DMS53 treated with DMSO at 0.1 percent for 48 hours (cell line): Measurements from ENCODE around the gene KRTAP5-4.
"Not testable (repeated sequence)": the region's sequence is repeated elsewhere in the genome, so short reads cannot be mapped to it uniquely, and the experiment has no call there.

Experiments
- DNase-seq: peaks from one replicate; lab custom pipeline; 2025; ENCODE audit not compliant: unreplicated experiment; lab: John Stamatoyannopoulos, UW

Gene KRTAP5-4

DNA sequence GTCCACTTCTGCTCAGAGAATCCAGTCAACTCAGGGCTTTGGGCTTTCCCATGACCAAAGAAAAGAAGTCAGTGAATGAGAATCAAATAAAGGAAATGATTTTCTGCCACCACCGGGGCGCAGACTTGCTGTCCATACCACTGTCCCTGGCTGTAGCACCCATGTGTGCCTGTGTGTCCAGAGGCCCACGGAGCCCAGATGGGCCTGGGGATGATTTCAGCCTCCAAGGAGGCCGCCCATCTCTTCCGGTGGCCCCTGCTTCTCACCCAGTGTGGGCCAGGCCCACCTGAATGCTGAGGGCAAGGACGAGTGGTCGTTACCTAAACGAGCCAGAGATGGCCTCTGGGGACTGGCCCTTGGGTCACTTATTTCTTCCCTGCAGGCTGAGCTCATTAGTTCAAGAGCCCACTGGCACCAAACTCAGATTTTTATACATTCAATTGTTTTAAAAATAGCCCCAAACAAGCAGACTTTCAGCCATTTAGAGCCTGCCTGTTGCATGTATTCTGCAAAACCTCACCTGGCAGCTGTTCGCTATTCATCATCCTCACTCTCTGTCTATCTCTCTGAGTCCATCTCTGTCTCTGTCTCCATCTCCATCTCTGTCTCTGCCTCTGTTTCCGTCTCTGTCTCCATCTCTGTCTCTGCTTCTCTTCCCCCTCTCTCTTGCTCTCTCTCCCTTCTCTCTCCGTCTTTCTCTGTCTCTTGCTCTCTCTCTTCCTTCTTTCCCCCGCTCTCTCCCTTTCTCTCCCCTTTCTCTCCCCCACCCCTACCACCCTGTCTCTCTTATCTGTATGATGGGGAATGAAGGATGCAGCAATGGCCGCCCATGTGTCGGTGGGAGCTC is 31.8 kb upstream of the KRTAP5-4 start:
- DNase-seq = no peak

DNA sequence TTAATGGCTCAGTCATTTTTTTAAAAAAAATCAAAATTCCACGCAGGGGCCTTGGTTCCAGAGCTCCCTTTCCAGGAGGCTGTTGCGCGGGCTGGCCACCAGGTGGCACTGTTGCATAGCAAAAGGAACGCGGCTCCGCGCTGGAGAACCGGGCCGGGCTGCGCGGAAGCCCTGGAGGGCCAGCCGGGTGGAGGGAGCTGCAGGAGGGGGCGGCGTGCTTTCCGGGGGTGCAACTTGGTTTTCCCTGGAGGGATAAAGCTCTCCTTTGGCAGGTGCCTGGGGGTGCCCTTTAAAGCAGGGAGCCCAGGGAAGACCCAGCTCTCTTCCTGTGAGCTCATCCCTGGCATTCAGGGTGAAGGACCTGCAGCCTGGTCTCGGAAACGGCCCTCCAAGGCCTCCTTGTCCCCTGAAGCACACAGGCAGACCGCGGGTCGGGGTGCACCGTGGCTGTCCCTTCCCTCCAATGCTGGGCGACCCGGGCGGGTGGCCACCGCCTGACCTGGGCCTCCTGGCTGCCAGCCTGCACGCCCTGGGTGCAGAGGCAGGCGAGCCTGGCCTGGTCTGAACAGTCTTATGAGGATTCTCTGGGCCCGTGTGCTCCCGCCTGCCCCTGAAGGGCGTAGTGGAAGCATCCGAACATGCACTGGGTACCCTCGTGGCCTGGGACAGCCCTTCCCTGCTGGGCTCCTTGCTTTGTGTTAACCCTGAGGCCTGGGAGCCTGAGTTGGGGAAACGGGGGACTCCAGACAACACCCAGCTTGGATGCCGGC is 31.0 kb upstream of the KRTAP5-4 start:
- DNase-seq = peak; percentile 56

DNA sequence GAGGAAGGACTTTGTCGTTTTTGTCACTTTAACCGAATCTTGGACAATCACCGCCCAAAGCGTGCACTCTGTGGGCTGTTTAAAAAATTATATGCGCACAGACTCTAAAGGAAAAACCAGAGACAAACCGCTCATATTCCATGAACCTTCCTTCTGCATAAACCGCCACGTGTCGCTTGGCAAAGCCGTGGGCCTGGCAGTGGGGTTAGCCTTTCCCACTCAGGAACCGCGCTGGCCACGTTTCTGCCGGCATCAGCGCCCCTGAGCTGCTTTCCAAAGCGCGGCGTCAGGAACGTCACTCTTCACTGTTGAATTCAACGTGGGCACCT is 30.5 kb upstream of the KRTAP5-4 start:
- no peak for DNase-seq

DNA sequence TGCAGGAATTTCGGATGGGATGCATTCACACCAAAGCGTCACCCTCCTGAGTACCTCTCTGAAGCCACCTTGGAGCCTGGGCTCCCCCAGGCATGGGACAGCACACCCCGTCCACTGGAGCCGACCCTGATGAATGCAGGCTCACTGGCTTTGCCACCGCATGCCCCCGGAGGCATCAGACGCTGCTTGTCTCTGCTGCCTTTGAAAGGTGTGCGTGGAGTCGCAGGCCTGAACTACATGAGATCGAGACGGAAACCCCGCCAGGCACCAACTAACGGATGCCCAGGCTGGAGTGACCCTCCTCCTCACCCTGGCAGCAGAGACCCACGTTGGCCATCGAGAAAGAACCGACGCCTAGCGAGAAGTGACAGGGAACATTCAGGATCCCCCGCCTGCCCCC is 30.1 kb upstream of the KRTAP5-4 start:
- DNase-seq = no peak

DNA sequence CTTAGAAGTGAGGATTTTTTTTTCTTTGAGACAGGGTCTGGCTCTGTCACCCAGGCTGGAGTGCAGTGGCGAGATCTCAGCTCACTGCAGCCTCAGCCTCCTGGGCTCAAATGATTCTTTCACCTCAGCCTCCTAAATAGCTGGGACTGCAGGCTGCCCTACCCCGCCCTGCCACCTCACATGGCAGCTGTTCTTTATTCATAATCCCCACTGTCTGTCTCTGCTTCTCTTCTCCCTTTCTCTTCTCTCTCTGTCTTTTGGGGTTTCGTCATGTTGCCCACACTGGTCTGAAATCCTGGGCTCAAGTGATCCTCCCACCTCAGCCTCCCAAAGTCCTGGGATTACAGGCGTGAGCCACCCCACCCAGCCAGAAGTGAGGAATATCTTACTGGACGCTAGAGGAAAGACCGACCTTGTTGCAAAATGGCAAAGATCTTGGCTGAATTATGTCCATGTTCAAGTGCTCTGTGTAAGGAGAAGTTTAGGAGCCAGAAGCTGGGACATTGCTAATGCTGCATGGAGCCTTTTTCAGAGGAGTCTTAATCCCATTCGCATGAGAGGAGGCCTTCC is 29.6 kb upstream of the KRTAP5-4 start:
- DNase-seq = no peak

DNA sequence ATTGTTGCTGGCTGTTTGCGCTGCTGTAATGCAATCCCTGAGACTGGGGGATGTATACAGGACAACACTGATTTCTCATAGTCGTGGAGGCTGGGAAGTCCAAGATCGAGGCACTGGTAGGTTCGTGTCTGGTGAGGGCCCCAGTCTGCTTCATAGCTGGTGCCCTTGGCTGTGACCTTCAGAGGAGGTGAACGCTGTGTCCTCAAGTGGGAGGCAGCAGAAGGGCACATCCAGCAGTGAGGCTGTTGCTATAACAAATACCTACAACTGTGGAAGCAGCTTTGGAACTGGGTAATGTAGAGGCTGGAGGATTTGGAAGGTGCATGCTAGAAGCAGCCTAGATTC is 29.0 kb upstream of the KRTAP5-4 start:
- no peak for DNase-seq

DNA sequence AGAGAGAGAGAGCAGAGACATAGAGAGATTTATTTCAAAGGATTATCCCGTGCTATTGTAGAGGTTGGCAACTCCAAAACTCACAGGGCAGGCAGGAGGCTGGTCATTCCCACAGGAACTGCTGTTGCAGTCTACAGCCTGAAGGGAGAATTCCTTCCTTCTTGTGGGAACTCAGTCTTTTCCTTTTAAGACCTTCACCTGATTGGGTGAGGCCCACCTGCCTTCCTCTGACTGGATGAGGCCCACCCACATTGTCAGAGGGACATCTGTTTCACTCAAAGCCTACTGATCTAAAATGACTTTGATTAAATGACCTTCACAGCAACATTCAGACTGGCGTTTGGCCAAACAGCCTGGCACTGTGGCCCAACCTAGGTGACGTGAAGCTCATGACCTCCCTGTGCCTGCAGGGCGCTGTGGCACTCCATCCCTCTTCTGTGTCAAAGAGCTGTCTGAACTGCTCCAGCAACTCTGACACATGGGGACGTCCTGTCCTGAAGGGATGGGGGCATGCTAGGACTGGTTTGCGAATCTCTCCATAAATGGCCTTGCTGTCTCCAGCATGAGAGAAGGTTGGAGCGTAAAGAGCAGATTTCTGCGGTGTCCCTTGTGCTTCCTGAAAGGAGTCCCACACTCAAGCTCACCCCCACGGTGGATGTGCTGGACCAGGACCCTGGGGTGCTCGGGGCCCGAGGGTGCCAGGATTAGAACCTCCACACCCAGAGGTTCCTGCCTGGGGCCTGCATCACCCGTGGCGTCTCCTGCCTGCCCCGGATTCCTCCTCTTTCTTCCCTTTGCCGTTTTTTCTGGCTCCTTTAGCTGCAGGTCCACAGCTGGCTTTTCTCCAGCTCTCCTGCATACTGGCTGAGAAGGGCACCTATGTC is 28.3 kb upstream of the KRTAP5-4 start:
- no peak for DNase-seq

DNA sequence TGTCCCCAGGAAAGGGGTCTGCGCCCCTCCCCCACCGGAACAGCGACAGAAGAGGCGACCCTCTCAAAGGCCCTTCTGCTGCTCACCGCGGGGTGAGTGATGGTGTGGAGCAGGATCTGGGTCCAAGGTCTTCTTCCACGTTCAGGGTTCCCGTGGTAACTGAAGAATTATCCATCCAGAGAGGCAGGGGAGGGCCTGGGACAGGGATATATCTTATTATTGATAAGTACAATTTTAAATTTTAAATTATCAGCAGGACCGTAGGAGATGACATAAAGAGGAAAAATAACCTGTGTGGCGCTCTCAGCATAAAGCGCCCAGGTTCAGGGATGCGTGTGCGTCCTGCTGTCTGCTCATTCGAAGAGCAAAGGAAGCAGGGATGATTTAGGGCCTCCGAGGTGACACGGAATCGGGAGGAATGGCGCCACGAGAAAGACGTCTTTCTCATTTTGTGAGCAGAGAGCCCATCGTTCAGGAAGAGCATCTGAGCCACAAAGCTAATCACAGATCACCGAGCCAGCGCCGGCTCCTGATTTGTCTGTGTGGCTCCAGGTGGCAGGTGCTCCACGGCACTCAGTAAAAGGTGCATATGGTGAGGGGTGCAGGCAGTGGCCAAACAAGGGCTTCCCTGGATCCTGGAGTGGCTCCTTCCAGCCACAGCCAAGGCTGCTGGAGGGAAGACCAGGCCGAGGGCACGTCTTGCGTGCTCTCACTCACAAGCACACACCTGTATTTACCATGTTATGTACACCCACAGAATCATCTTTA is 26.9 kb upstream of the KRTAP5-4 start:
- no peak for DNase-seq

DNA sequence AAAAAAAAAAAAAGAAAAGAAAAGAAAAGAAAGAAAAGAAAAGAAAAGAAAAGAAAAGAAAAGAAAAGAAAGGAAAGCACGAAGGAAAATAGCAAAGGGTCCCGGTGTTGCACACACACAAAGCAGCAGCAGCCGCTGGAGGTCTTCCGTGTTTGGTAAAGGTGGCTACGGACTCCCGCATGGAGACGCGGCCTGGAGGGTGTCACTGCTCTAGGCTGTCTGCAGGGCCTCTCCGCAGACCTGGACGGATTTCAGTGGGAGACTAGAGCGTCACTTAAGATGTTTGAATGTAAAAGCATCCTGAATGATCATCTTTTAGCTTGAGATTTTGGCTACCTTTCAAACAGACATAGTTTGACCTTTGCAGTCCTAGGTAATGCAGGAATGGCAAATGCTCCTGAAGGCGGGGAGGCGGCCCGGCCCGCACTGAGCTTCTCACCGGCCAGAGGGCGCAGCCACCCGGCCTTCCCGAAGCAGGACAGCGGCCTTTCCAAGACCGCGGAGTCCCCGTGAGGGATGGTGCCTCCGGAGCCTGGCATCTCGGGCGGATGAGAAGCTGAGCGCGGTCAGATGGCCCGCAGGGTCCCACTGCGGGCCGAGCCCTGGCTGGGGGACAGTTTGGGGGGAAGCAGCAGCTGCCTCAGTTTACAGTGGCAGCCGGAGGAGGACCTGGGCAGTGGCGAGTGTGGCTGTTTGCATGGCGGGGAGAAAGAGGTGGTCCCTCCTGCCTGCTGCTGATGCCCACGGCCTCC is 26.1 kb upstream of the KRTAP5-4 start:
- DNase-seq = no peak

DNA sequence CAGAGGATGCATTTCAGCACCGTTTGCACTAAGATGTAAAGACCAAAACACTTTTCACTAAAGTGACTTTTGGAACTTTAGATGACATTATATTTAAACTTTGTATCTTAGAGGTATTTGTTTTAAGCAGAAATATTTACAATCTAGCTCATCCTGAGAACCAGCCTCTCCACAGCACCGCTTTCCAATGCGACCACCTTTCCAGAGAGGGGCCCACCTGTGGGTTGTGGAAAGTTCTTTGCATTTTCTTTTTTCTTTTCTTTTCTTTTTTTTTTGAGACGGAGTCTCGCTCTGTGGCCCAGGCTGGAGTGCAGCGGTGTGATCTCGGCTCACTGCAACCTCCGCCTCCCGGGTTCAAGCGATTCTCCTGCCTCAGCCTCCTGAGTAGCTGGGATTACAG is 24.6 kb upstream of the KRTAP5-4 start:
- not testable (repeated sequence) for DNase-seq

DNA sequence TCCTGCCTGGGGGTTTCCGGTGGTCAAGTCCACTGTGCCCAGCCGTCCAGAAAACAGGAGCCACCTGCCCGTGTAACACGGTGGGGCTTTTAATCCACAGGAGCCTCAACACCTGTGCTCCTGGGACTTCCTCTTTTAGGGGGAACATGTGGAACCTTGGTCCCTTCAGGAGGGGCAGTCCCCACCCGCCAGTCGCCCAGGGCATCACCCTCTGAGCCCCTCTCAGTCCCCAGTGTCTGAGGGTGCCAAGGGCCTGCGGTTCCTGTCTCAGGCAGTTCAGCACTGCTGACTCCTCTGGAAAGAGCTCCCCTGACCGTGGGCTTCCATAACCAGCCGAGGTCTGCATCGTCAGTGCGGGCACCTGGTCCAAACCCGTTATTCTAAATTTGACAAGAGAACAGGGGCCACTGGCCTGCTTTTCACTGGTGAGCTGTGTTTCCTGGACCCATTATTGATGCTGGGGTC is 23.5 kb upstream of the KRTAP5-4 start:
- no peak for DNase-seq

DNA sequence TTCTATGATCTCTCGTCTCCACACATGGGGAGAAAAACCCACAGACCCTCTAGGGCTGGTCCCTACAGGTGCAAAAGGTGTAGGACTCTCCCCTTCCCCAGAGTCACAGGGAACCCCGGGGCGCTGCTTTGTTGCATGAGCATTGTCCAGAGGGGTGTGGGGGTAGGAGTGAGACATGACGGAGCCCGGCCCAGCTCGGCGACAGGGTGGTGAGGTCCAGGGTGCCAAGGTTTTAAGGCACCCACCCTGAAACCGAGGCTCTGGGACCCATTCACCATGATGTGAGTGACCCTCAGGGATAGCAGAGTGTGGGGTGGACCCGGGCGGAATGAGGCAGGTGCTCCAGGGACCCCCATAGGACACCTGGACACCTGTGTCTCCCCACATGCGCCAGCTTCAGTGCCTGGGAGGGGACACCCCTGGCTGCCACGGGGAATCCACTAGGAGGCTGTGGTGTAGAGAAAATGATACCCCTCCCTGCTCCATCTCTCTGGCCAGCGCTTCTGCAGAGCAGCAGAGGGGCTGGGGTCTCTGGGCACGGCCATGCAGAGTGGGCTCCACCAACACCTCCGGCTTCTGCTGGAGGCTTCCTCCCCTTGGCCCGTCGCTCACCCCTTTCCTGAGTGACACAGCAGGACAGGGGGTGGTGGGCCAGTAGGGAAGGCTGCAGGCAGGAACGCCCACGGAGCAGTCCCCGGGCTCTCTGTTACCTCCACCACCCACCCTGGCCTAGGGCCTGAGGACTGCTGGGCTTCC is 22.8 kb upstream of the KRTAP5-4 start:
- no peak for DNase-seq

DNA sequence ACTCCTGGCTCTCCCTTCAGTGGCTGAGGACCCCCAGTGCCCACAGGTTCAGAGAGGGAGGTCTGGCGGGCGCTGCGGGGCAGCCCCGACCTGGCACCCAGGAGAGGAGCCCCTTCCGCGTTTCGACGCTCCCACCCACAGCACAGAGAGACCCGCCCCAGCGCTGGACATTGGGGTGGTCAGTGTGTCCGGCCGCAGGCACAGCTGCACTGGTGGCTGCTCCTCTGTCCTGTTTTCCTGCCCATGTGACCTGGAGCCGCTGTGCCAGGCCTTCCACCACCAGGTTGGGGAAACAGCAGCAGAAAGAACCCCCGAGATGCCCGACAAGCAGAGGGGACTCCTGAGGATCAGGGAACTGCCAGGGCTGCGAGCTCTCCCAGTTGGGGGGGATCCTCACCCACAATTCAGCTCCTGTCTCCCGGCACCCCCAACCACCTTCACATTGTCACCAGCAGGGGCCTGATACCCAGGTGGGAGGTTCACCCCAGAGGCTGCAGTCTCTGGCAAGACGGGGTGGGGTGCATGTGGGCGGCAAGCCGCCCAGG is 21.3 kb upstream of the KRTAP5-4 start:
- no peak for DNase-seq

DNA sequence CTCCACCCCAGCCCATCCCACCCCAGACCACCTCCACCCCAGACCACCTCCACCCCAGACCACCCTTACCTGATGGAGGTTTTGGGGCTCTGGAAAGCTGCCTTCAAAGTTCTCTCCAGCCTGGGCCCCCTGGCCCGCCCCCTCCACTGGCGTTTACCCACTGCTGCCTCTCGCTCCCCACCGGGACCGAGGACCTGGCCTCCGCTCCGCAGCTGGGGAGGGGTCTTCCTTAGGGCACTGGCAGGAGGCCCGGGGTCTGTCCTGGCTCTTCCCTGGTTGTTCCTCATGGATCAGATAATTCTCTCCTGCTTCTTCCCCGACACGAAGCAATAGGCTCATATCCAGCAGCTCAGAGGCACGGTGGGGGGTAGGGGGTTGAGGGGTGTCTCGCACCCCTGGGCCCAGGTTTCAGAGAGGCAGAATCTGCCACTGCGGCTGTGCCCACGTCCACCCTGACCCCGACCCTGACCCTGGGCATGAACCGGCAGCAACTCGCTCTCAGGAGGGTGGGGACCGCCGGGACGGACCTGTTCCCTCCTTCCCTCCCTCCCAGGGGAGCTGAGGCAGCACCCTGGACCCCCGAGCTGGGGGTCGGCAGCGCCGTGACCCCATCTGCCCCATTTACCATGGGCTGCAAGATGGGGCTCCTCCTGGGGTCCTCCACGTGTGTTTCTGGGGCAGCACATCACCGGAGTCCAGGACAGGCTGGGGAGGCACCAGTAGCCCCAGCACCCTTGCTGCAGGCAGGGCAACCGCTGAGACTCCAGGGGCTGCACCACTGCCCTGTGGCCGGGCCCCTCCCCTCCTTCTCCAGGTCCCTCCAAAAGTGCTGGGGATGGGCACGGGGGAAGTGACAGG is 20.6 kb upstream of the KRTAP5-4 start:
- no peak for DNase-seq

DNA sequence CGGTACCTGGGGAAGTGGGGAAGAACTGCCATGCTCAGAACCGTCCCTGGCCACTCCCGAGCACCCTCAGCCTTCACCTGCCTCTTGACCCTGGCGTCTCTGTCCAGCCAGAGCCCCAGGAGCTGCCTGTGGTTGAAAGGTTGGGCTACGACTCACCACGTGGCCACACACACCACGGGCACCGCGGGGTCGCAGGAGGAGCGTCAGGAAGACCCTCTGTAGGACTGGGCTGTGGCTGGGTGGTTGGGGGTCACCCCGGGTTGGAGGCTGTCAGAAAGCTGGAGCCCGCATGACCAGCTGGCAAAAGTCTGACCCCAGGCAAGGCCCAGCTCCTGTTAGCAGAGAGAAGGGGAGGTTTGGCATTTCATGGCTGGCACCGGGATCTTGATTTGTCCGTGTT is 19.2 kb upstream of the KRTAP5-4 start:
- no peak for DNase-seq

DNA sequence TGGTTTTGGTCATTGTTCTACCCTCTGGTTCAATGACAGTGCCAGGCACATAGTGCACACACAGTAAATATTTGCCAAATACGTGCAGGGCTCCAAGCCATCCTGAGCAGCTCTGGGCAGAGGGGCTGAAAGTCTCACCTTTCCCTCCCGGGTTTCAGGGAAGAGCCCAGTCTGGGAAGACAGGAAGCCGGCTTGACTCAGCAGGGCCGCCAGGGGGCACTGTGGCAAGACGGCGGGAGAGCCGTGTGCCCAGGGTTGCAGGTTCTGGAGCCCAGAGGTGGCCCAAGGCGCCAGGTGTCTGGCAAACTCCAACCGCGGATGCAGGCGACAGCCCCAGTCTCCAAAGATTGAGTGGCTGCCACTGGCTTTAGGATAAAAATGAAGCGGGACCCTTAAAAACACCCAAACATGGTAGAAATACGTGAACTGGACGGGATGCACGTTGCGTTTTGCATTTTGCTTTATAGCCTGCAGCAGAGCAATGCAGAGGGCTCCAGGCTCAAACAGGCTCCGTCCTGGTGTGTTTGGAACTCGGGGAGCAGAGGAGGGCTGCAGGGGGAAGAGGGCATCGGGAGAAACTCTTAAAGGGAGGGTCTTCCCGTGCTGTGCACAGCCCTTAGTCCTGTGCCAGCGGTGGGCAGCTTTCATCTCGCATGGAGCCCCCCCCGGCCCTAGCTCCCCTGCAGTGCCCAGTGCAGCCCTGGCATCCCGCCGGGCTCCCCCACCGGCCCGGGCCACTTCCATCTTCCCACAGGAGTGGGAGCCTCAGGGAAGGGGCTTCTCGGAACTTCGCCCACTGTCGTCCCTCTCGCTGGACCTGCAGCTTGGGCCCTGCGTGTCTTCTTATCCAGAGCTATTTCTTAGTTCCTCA is 18.4 kb upstream of the KRTAP5-4 start:
- peak; percentile 47 for DNase-seq

DNA sequence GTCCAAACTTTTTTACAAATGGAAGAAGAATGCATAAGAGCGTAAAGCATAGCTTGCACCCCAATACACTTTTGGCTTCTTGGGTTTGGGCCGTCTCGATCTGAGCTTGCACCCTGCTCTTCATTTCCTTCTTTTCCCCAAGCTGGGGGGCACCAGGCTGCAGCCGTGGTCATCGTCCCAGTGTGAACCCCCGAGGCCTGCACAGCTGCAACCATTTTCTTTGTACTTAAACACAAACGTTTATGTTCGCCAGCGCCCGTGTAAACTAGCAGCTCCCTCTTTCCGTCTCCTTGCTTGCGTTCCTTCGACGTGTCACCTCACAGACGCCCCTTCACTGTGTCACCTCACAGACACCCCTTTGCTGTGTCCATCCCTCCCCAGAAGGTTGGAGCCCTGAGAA is 17.7 kb upstream of the KRTAP5-4 start:
- no peak for DNase-seq
